HG03103 (cell line): ENCODE measurements around the gene KRTAP10-7.
"Not testable (repeated sequence)": the region's sequence is repeated elsewhere in the genome, so short reads cannot be mapped to it uniquely, and the experiment has no call there.

Experiments used
- ATAC-seq: cut with Tn5 transposase; IDR thresholded peaks from one replicate; pipeline ENCODE4 v1.9.1; 2021; ENCODE audit warnings: low read depth; ENCODE audit not compliant: unreplicated experiment

KRTAP10-7 gene

DNA sequence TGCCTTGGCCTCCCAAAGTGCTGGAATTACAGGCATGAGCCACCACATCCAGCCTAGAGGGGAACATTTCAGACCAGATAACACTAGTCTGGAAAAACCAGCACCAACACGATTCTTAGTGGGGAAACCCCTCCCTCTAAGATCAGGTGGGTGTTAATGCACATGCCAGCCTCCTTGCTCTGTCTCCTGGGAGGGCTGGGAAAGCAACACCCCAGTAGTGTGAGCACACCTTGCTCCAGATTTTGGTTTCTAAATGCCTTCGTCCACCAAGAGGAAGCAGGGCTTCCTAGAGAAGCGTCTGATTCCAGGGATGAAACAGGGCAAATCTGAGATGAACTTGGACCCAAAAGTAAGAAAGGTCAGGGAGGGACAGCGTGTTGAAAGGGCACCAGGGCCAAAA is 29.1 kb upstream of the KRTAP10-7 start:
- no peak for ATAC-seq

DNA sequence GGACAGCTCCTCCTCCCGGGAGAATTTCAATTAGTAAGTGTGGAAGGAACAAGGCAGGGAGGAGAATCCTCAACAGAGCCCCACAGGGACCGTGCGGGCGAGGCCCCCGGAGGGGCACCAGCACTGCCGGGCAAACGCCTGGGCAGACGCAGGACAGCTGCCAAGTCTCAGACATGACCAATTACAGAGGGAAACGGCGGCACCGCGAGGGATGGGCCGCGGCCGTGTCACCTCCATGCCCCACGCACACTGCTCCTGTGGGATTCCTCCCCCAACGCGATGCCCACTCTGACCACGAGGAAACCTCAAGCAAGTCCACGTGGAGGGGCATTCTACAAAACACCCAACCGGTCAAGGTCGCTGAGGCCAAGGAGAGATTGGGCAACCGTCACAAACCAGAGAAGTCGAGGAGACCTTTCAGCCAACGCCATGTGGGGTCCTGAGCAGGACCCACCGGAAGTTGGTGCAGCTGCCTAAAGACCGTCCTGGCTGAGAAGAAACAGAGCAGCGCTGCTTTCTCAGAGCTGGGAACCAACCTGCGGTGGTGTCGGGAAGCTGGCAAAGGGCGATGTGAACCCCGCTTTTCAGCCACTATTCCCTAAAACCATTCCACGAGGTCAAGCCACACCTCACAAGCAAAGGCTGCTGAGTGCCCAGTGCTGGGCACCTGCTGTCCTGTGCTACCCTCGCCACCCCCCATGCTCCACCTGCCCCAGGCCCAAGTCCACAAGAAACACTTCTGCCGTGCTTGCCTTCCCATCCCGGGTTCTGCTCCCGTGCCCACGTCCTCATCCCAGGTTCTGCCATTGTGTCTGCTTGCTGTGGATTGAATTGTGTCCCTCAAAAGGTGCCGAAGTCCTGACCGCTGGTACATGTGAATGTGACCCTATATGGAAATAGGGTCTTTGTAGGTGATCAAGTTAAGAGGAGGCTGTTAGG is 28.3 kb upstream of the KRTAP10-7 start:
- ATAC-seq, result no peak

DNA sequence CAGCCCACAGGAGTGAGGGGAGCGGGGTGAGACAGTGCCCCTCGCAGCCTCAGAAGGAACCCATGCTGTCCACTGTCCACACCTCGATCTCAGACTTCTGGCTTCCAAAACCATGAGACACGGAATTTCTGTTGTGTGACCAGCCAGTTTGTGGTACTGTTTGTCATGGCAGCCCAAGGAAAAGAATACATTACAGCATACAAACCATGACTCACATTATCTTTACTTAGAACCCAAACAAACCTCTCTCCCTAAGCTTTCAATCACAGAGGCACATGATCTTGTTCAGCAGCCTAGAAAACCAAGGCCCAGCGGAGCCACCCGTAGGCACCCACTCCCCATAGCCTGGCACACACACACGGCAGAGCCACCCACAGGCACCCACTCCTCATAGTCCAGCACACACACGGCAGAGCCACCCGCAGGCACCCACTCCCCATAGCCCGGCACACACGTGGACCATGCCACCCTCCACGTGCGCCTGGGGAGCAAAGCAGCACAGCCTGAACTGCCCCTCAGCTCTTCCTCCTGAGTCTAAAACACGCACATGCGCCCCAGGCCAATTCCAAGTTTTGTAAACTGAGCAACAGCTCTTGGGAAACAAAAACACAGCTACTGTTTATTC is 27.3 kb upstream of the KRTAP10-7 start:
- ATAC-seq, result no peak

DNA sequence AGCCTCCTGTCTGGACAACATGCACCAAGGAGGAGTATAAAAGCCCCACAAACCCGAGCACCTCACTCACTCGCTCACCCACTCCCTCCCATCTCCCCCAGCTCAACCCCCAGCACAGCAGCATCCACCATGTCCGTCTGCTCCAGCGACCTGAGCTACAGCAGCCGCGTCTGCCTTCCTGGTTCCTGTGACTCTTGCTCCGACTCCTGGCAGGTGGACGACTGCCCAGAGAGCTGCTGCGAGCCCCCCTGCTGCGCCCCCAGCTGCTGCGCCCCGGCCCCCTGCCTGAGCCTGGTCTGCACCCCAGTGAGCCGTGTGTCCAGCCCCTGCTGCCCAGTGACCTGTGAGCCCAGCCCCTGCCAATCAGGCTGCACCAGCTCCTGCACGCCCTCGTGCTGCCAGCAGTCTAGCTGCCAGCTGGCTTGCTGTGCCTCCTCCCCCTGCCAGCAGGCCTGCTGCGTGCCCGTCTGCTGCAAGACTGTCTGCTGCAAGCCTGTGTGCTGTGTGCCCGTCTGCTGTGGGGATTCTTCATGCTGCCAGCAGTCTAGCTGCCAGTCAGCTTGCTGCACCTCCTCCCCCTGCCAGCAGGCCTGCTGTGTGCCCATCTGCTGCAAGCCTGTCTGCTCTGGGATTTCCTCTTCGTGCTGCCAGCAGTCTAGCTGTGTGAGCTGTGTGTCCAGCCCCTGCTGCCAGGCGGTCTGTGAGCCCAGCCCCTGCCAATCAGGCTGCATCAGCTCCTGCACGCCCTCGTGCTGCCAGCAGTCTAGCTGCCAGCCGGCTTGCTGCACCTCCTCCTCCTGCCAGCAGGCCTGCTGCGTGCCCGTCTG is 26.6 kb upstream of the KRTAP10-7 start, which contains the start of gene KRTAP10-4:
KRTAP10-4 (plus strand) TSS at position 100 of the 827 bp plus-strand sequence; CDS start at position 130, 30 bp downstream.
- not testable (repeated sequence) for ATAC-seq

DNA sequence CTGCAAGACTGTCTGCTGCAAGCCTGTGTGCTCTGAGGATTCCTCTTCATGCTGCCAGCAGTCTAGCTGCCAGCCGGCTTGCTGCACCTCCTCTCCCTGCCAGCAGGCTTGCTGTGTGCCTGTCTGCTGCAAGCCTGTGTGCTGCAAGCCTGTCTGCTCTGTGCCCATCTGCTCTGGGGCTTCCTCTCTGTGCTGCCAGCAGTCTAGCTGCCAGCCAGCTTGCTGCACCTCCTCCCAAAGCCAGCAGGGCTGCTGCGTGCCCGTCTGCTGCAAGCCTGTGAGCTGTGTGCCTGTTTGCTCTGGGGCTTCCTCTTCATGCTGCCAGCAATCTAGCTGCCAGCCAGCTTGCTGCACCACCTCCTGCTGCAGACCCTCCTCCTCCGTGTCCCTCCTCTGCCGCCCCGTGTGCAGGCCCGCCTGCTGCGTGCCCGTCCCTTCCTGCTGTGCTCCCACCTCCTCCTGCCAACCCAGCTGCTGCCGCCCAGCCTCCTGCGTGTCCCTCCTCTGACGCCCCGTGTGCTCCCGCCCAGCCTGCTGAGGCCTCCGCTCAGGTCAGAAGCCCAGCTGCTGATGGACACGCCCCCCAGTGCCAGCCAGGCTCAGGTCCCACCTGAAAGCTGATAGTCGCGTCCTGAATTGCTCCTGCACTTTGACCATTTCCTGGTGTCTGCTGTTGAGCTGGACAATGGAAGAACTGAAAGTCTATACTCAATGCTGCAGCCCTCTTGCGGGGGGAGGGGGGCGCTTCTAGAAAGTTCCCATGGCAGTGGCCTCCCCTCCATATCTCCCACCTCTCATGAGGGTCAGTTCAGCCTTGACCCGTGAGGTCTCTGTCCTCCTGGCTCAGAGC is 25.7 kb upstream of the KRTAP10-7 start:
- no peak for ATAC-seq

DNA sequence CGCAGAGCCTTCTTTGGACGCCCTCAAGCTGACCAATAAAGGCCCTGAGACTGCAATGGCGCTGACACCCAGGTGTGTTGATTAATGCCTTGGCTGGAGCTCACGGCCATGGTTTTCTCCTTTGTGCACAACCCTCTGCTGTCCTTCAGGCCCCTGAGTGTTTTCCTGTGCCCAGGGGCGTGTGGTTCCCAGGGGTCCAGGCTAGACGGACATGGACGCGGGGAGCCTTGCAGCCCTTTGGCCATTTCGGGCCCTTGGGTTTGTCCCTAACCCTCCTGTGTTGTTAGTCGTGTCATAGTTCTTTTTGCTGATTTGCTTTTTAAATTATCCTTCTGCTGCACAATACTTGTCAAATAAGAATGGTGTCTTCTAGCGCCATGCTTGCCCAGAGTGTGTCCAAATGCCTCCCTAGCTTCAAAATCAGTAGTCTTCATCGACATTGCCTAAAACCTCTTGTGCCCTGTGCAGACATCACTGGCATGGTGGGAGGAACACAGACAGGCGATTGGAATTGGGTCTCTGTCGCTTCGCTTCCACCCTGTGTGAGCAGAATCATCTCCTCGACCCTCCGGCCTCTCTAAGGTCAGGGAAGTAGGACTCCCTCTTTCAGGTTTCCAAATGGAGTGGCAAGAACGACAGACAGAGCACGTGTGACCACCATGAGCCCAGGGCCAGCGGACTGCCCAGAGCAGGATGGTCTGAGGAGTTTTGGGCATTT is 24.9 kb upstream of the KRTAP10-7 start:
- ATAC-seq, result no peak

DNA sequence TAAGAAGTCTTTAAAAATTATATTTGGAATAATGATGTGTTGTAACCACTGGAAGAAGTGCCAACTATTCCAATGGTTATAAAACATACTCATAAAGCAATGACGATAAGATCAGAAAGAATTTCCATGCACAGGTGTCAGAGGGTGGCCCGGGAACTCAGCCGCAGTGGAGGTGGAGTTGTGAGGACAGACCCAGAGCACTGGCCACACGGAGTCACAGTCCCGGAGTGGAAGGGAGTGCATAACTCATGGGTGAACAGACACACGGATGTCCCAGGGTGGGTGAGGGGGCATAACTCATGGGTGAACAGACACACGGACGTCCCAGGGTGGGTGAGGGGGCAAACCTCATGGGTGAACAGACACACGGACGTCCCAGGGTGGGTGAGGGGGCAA is 24.4 kb upstream of the KRTAP10-7 start:
- ATAC-seq, result no peak

DNA sequence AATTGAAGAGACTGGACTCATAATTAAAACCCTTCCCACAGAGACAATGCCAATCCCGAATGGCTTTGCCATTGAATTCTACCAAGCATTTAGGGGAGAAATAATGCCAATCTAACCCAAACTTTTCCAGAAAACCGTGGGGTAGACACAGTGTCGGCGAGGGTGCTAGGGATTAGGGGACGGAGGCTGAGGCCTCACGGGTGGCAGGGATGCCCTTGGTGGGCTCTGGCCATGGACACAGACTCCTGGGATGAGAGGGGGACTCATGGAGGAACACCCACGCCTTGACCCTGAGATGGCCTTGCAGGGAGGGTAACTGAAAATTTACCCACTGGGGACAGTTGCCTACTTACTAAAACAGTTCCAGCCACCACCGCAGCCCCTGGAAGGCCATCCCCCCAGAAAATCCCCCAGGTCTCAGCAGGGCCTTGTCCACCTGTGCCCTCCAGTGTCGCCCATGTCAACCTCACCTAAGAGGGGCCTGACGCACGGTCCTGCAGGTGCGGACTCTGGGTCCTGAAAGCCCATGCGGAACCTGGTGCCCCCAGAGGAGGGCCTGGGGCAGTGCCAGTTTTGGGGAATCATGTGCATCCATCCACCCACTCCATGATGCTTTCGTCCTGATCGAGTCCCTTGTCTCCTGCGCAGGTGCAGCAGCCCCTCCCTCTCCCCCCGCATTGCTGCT is 21.9 kb upstream of the KRTAP10-7 start:
- no peak for ATAC-seq

DNA sequence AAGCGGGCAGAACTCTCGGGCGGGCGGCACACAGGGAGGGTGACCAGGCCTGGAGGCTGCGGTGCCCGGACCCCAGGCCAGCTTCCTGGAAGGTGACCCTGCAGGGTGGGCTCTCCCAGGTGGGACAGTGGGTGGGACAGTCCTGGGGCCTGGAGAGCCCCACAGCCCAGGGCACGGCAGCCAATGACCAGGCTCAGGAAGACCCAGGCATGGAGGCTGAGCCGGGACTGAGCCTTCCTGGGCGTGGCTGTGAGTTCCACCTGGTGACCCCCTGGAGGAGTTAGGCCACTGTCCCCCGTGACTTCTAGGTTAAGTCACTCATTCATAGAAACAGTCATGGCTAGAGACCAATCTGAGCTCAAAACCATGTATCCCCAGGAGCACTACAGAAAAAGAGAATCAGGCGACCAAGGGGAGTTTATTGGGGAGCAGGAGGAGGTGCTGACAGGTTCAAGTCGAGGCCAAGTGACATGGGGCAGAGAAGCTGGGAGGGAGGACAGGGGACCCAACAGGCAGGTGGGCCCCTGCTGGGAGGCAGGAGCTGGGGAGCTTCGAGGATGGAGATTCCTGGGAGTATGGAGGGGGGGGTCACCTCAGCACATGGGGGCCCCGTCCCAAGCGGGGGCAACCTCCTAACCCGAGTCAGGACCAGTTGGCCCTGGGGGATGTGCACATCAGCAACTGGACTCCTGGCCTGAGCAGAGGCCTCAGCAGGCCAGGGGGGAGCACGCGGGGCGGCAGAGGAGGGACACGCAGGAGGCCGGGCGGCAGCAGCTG is 21.2 kb upstream of the KRTAP10-7 start:
- no peak for ATAC-seq

DNA sequence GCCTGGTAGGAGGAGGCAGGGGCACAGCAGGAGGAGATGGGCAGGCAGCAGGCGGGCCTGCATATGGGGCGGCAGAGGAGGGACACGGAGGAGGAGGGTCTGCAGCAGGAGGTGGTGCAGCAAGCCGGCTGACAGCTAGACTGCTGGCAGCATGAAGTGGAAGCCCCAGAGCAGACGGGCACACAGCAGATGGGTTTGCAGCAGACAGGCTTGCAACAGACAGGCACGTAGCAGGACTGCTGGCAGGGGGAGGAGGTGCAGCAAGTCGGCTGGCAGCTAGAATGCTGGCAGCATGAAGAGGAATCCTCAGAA is 20.6 kb upstream of the KRTAP10-7 start:
- no peak for ATAC-seq

DNA sequence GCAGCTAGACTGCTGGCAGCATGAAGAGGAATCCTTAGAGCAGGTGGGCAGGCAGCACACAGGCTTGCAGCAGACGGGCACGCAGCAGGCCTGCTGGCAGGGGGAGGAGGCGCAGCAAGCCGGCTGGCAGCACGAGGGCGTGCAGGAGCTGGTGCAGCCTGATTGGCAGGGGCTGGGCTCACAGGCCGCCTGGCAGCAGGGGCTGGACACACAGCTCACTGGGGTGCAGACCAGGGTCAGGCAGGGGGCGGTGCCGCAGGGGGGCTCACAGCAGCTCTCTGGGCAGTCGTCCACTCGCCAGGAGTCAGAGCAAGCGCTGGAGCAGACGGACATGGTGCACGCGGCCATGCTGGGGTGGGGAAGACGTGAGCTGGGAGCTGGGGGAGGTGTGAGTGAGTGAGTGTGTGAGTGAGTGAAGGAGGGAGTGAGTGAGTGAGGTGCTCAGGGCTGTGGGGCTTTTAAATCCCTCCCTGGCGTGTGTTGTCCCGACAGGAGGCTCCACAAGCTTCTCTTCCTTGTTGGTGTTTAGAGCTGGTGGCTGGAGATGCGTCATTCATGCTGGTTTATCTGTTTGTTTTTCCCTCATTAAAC is 20.1 kb upstream of the KRTAP10-7 start, which contains the start of gene KRTAP10-5:
KRTAP10-5 (minus strand) TSS at position 374 of the 591 bp plus-strand sequence; CDS start at position 348, 26 bp downstream.
- not testable (repeated sequence) for ATAC-seq

DNA sequence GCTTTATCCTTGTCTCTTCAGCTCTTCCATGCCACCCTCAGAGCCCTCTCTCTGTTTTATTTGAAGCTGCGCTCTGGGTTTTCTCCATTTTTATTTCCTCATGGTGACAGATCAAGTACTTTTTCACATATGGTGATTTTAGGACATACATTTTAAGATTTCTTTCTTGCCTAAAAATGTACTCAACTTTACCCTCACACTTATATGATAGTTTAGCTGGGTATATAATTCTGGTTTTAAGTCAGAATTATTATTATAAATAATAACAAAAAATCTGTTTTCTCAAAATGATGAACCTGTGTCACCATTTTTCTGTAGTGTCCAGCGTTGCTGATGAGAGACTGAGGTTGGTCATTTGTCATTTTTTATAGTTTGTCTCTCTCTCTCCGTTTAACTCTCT is 19.2 kb upstream of the KRTAP10-7 start:
- ATAC-seq, result no peak

DNA sequence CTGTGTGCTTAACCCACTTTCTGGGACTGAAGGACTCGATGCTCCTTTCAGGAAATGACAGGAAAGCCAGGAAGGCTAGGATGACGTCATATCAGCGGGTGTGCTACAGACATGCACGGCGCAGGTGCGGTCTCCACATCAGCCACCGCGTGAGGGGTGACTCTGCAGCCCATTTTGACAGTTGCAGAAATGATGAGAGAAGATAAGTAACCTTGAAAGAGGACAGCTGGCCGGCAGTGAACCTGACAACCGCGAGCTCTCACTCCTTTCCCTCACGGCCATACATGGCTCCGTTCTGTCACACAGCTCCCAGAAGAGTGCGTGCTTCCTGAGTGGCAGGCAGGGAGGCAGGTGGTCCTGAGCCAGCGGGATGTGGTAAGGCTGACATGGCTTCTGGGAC is 18.3 kb upstream of the KRTAP10-7 start:
- no peak for ATAC-seq

DNA sequence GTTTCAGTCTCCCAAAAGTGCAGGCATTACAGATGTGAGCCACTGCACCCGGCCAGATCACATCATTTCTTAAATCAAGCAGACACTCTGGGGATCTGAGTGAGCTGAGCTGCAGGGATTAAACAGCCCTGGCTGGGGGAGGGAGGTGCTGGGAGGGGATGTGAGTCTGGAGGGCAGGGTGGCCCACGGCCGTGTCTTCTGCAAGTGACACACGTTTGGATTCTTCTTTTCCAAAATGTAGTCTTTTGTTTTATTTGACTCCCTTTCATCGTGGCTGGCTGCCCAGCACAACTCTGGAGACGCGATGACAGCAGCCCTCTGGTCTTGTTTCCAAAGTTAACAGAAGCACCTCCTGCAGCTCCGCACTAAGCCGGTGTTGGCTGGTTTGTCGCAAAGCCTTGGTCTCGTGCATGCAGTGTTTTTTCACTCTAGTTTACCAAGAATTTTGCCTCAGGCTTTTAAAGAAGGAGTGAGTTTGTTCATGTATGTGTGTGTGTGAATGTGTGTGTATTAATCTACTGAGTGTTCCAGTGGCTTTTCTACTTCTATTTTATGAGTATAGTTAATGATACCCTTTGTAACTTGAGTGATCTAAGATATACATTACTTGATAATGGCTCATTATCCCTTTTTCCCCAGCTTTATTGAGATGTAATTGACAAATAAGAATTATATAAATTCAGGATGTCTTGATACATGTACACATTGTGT is 17.2 kb upstream of the KRTAP10-7 start:
- no peak for ATAC-seq

DNA sequence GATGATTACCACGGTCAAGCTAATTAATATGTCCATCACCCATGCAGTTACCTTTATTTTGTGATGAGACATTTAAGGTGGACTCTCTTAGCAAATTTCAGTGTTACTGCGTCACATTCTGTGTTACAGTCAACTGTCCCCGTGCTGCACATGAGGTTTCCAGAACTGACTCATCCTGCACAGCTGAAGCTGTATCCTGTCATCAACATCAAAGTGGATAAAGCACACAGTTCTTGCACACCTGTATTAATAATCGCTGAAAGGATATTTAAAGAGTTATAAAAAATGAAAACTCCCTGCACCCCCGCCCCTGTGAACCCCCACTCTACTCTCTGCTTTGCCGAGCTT is 16.6 kb upstream of the KRTAP10-7 start:
- ATAC-seq, result no peak

DNA sequence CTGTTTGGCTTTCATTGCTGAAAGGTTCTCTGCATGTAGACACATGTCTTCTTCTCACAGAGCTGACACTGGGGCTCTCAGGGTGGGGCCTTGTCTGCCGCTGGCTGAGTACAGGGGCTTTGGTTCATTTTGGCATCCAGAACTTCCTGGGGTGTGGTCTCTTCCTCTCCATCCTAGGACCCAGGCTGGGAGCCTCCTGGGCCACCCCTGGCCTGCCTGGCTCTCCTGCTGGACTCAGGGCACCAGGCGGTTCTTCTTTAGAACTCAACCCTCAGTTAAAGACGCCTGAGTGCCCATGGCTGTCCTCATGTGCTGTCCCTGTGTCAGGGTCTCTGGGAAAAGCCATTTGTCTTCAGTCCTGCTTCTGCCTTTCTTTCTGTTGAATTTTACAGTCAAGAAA is 14.5 kb upstream of the KRTAP10-7 start:
- no peak for ATAC-seq

DNA sequence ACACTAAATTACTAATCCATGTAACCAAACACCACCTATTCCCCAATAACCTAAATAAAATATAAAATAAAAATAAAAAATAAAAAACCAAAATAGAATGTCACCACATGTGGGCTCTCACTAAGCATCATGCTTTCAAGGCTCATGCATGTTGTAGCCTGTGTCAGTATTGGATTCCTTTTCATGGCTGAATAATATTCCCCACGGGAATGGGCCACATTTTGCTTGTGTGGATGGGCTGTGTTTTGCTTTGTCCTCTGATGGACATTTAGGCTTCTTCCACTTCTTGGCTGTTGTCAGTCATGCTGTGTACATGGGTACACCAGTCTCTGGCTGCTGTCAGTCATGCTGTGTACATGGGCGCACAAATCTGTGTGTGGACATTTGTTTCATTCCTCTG is 11.3 kb upstream of the KRTAP10-7 start:
- ATAC-seq, result no peak
